Stimulated activated CD4-positive, alpha-beta T cell treated with anti-CD3 and anti-CD28 coated beads, Interleukin-4, amount 100 ng/mL, for 1 hour (primary cell): ENCODE data around the gene A2M.

Experiments
- DNase-seq: peaks from one replicate; pipeline ENCODE4 v3.0.0-alpha.2; 2020

A2M gene

GRCh38 chr12:9033265-9033887 lies 82.3 kb downstream of the A2M start:
- no peak for DNase-seq

GRCh38 chr12:9032202-9032964 lies 83.3 kb downstream of the A2M start:
- no peak for DNase-seq

DNA sequence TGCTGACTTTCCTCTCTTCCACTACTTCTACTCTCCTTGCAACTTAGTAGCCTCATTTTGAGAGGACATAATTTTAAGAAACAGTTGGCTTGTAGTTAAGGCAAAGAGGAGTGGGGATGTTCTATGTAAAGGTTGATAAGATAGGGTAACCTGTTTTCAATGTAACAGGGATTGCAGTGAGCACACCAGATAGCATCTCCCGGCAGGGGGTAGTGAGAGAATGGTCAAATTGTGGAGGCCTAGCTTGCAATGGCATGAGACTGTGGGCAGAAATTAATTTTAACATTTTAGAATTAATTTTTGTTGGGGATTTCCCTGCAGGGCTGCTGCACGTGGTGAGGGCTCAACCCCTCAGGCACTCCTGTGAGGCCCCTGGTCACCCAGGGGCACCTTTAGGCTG lies 84.9 kb downstream of the A2M start:
- no peak for DNase-seq

- DNase-seq, result no peak
Measured at GRCh38 chr12:9027161-9028059, 88.3 kb downstream of the A2M start.

DNA sequence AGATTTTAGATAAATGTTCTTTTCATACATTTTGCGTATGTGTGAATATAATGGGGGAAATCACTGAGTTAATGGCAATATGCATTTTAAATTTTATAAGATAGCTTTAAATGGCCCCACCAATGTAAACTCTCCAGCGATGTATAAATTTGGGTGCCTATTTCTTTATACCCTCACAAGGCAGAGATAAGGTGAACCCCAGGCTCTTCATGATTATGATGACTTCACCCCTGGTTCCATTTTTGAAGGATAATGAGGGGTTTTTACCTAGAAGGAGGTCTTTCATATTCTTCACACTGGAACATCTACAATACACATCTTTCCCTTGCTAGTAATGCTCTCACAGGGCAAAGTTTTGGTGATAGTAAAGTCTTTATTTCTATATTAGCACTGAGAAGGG lies 91.2 kb downstream of the A2M start:
- no peak for DNase-seq

- no peak for DNase-seq
Measured at GRCh38 chr12:9022592-9022991, 93.1 kb downstream of the A2M start.
